Measurements from ENCODE around the gene A1BG.

Gene A1BG

GRCh38 chr19:58398545-58398944 lies 45.3 kb upstream of the A1BG start:
- no peaks in the 10 kb centered on the region for H3K27me3 ChIP-seq (ENCODE audit: insufficient read depth, low read depth, severe bottlenecking)
- no peaks in the 10 kb centered on the region for H3K9me3 ChIP-seq (ENCODE audit: severe bottlenecking)
- no peak overlapping the region for H3K4me3 ChIP-seq (ENCODE audit: low read depth, low read length)
- no peak for DNase-seq
- peaks cover 20% of the 10 kb centered on the region for H3K36me3 ChIP-seq
- no peak for TF ChIP-seq CTCF (IDR thresholded peaks at IDR 0.05; ENCODE audit: low read depth, low read length)
- H3K27ac ChIP-seq: no peak overlapping the region

- H3K9me3 ChIP-seq (ENCODE audit: severe bottlenecking): no peaks in the 10 kb centered on the region
- H3K4me3 ChIP-seq (ENCODE audit: low read depth, low read length): no peak overlapping the region
- peaks cover 24% of the 10 kb centered on the region for H3K36me3 ChIP-seq
- no peaks in the 10 kb centered on the region for H3K27me3 ChIP-seq (ENCODE audit: insufficient read depth, low read depth, severe bottlenecking)
- no peak for DNase-seq
- no peak overlapping the region for H3K27ac ChIP-seq
- TF ChIP-seq CTCF (IDR thresholded peaks at IDR 0.05; ENCODE audit: low read depth, low read length): no peak
These were observed 44.8 kb upstream of the A1BG start for GRCh38 chr19:58398087-58398486.

- Histone ChIP-seq H3K36me3 (peaks cover 29% of the 10 kb centered on the region), H3K4me3 (ENCODE audit: low read depth, low read length) (no peak overlapping the region), H3K27me3 (ENCODE audit: insufficient read depth, low read depth, severe bottlenecking) (no peaks in the 10 kb centered on the region), H3K9me3 (ENCODE audit: severe bottlenecking) (no peaks in the 10 kb centered on the region), H3K27ac (no peak overlapping the region)
- TF ChIP-seq CTCF (IDR thresholded peaks at IDR 0.05; ENCODE audit: low read depth, low read length): no peak
- no peak for DNase-seq
These were observed 44.3 kb upstream of the A1BG start for GRCh38 chr19:58397533-58398037.

- Histone ChIP-seq H3K27ac (no peak overlapping the region), H3K36me3 (peaks cover 36% of the 10 kb centered on the region), H3K27me3 (ENCODE audit: insufficient read depth, low read depth, severe bottlenecking) (no peaks in the 10 kb centered on the region), H3K9me3 (ENCODE audit: severe bottlenecking) (no peaks in the 10 kb centered on the region), H3K4me3 (ENCODE audit: low read depth, low read length) (no peak overlapping the region)
- DNase-seq: no peak
- TF ChIP-seq CTCF (IDR thresholded peaks at IDR 0.05; ENCODE audit: low read depth, low read length): no peak
These were observed 43.6 kb upstream of the A1BG start for GRCh38 chr19:58396691-58397532.

GRCh38 chr19:58395979-58396627 lies 42.8 kb upstream of the A1BG start:
- peaks cover 44% of the 10 kb centered on the region for H3K36me3 ChIP-seq
- no peaks in the 10 kb centered on the region for H3K9me3 ChIP-seq (ENCODE audit: severe bottlenecking)
- DNase-seq: no peak
- H3K4me3 ChIP-seq (ENCODE audit: low read depth, low read length): no peak overlapping the region
- H3K27me3 ChIP-seq (ENCODE audit: insufficient read depth, low read depth, severe bottlenecking): no peaks in the 10 kb centered on the region
- no peak overlapping the region for H3K27ac ChIP-seq
- no peak for TF ChIP-seq CTCF (IDR thresholded peaks at IDR 0.05; ENCODE audit: low read depth, low read length)

All from WERI-Rb-1 (cell line).